ENCODE results near the gene BPGM.

DNA sequence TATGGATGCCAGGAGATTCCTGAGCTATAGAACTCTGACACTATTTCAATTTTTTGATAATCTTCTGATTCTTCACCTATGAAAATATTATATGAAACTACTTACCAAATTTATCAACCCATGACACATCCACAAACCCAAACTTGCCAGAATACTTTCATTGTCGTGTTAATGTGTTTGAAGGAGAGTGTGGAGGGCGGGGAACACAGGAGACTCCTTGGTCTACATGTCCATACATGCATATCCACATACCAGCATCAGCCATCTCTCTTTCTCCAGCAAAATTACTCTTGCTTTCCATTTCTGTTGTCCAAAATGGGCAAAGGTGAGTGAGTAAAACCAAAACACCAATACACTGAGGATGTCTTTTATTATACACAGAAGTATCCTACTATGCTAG is 23.5 kb upstream of the BPGM start:
- TF ChIP-seq, protein P1, sequence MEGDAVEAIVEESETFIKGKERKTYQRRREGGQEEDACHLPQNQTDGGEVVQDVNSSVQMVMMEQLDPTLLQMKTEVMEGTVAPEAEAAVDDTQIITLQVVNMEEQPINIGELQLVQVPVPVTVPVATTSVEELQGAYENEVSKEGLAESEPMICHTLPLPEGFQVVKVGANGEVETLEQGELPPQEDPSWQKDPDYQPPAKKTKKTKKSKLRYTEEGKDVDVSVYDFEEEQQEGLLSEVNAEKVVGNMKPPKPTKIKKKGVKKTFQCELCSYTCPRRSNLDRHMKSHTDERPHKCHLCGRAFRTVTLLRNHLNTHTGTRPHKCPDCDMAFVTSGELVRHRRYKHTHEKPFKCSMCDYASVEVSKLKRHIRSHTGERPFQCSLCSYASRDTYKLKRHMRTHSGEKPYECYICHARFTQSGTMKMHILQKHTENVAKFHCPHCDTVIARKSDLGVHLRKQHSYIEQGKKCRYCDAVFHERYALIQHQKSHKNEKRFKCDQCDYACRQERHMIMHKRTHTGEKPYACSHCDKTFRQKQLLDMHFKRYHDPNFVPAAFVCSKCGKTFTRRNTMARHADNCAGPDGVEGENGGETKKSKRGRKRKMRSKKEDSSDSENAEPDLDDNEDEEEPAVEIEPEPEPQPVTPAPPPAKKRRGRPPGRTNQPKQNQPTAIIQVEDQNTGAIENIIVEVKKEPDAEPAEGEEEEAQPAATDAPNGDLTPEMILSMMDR (IDR thresholded peaks at IDR 0.05): no peak
- no peak for TF ChIP-seq POLR2AphosphoS5 (IDR thresholded peaks at IDR 0.05)
- TF ChIP-seq POLR2A (IDR thresholded peaks at IDR 0.05): no peak
